AML-193 (cell line): ENCODE measurements around the gene DFFB.
"Not testable (repeated sequence)": the region's sequence is repeated elsewhere in the genome, so short reads cannot be mapped to it uniquely, and the experiment has no call there.

Experiments used
- DNase-seq, 2 experiments: peaks; one replicate each; lab custom pipeline; 2025; lab: John Stamatoyannopoulos, UW

DFFB gene

GRCh38 chr1:3910049-3910731 lies 52.9 kb downstream of the DFFB start:
- no peak for DNase-seq

- DNase-seq = peak; percentile 14 to 22
Observed at GRCh38 chr1:3910857-3911845, 53.9 kb downstream of the DFFB start.

GRCh38 chr1:3911981-3912808 lies 54.9 kb downstream of the DFFB start:
- no peak for DNase-seq

GRCh38 chr1:3912809-3913685 lies 55.8 kb downstream of the DFFB start:
- no peak for DNase-seq

GRCh38 chr1:3914331-3914851 lies 57.1 kb downstream of the DFFB start:
- no peak for DNase-seq

- DNase-seq = no peak
Observed at GRCh38 chr1:3914911-3915310, 57.6 kb downstream of the DFFB start.

GRCh38 chr1:3915551-3916121 lies 58.4 kb downstream of the DFFB start:
- no peak for DNase-seq

GRCh38 chr1:3917761-3918160 lies 60.5 kb downstream of the DFFB start:
- DNase-seq = no peak

GRCh38 chr1:3918359-3918758 lies 61.1 kb downstream of the DFFB start:
- DNase-seq = not testable (repeated sequence)

- DNase-seq = no peak
Observed at GRCh38 chr1:3918966-3919611, 61.8 kb downstream of the DFFB start.

GRCh38 chr1:3919706-3920105 lies 62.4 kb downstream of the DFFB start:
- no peak for DNase-seq

- DNase-seq = no peak
Observed at GRCh38 chr1:3921765-3922164, 64.5 kb downstream of the DFFB start.

GRCh38 chr1:3922201-3922725 lies 65.0 kb downstream of the DFFB start:
- DNase-seq = no peak

GRCh38 chr1:3922851-3923250 lies 65.6 kb downstream of the DFFB start:
- DNase-seq = no peak

GRCh38 chr1:3923378-3924185 lies 66.3 kb downstream of the DFFB start:
- DNase-seq = no peak

GRCh38 chr1:3924186-3924824 lies 67.0 kb downstream of the DFFB start:
- no peak for DNase-seq

- DNase-seq = no peak
Observed at GRCh38 chr1:3924825-3925220, 67.5 kb downstream of the DFFB start.

- no peak for DNase-seq
Observed at GRCh38 chr1:3925256-3925655, 68.0 kb downstream of the DFFB start.

- DNase-seq = no peak
Observed at GRCh38 chr1:3925762-3926161, 68.5 kb downstream of the DFFB start.
